SK-N-SH (cell line): ENCODE results near the gene RNF212B. TPM values are rescaled to one million over a fixed set of nuclear protein-coding genes. Genes with fewer than 3 reads are reported as not detected.
A peak's percentile ranks its signal among the peaks of the same experiment; 100 is the strongest.

Experiments used
- CTCF ChIA-PET: fragments of 300-600, 350-600 bp; formaldehyde crosslinking; extraction: SDS; loops from one replicate; lab custom pipeline; 2021; lab: Yijun Ruan, JAX
- POLR2A ChIA-PET: fragments of 350-600 bp; sonication (Branson Sonifier 250); formaldehyde crosslinking; extraction: SDS; loops from one replicate; lab custom pipeline; 2020; ENCODE audit warnings: antibody characterized with exemption, inconsistent platforms; lab: Yijun Ruan, JAX
- DNase-seq: peaks from one replicate; pipeline ENCODE4 v3.0.0; 2012
- H2AFZ ChIP-seq: fragments of 200-600 bp; sonication (generic); 2 replicates; pipeline ENCODE4 v1.8.1; 2016; ENCODE audit warnings: antibody characterized with exemption, mild to moderate bottlenecking, low read depth
- H3F3A ChIP-seq: fragments of 200-600 bp; sonication (generic); replicated peaks from 2 replicates; pipeline ENCODE3; 2016; ENCODE audit warnings: antibody characterized with exemption, mild to moderate bottlenecking; ENCODE audit not compliant: insufficient read depth
- H3K27ac ChIP-seq, 2 experiments: fragments of 200-500 bp in 1 of 2; fragments of 200-600 bp in 1 of 2; sonication (Bioruptor generic) in 1 of 2; sonication (generic), shearing (Covaris generic) in 1 of 2; 2 replicates each; pipeline versions ENCODE4 v1.5.1 to v1.6.1; 2014 to 2016; ENCODE audit warnings: low read depth in 2 of 2, inconsistent platforms in 1 of 2, low read length in 1 of 2, mild to moderate bottlenecking in 1 of 2, mixed read lengths in 1 of 2
- H3K27me3 ChIP-seq: fragments of 200-600 bp; sonication (generic), shearing (Covaris generic); 2 replicates; pipeline ENCODE4 v1.6.1; 2016; ENCODE audit warnings: mixed run types; ENCODE audit not compliant: insufficient read depth
- H3K36me3 ChIP-seq, 2 experiments: fragments of 200-500 bp in 1 of 2; fragments of 200-600 bp in 1 of 2; sonication (Bioruptor generic) in 1 of 2; sonication (generic) in 1 of 2; replicated peaks in 1 of 2; 2 replicates each; pipeline versions ENCODE3 to v1.5.1; 2014 to 2016; ENCODE audit warnings: low read length in 1 of 2, mild to moderate bottlenecking in 1 of 2; ENCODE audit not compliant: insufficient read depth in 2 of 2, control insufficient read depth in 1 of 2
- H3K4me1 ChIP-seq, 2 experiments: fragments of 200-500 bp in 1 of 2; fragments of 200-600 bp in 1 of 2; sonication (Bioruptor generic) in 1 of 2; sonication (generic), shearing (Covaris generic) in 1 of 2; 2 replicates each; pipeline versions ENCODE4 v1.5.1 to v1.6.1; 2014 to 2016; ENCODE audit warnings: low read depth in 1 of 2, low read length in 1 of 2, mixed run types in 1 of 2; ENCODE audit not compliant: insufficient read depth in 2 of 2, control insufficient read depth in 1 of 2
- H3K4me2 ChIP-seq: fragments of 200-600 bp; sonication (generic), shearing (Covaris generic); 2 replicates; pipeline ENCODE4 v1.6.1; 2017; ENCODE audit warnings: mixed run types
- H3K4me3 ChIP-seq, 2 experiments: fragments of 200-500 bp in 1 of 2; fragments of 200-600 bp in 1 of 2; sonication (Bioruptor generic) in 1 of 2; sonication (generic), shearing (Covaris generic) in 1 of 2; 2 replicates each; pipeline versions ENCODE4 v1.5.1 to v1.8.1; 2014 to 2016; ENCODE audit warnings: low read depth in 2 of 2, inconsistent platforms in 1 of 2, low read length in 1 of 2, mild to moderate bottlenecking in 1 of 2, mixed read lengths in 1 of 2, moderate library complexity in 1 of 2
- H3K79me2 ChIP-seq: fragments of 200-600 bp; sonication (generic); 2 replicates; pipeline ENCODE4 v1.8.1; 2017; ENCODE audit warnings: mild to moderate bottlenecking; ENCODE audit not compliant: insufficient read depth
- H3K9ac ChIP-seq: fragments of 200-600 bp; sonication (generic); 2 replicates; pipeline ENCODE4 v1.6.1; 2017; ENCODE audit warnings: mixed run types
- H3K9me2 ChIP-seq: fragments of 200-600 bp; sonication (generic); 2 replicates; pipeline ENCODE4 v1.6.1; 2017; ENCODE audit warnings: mixed run types
- H3K9me3 ChIP-seq: fragments of 200-600 bp; sonication (generic); 2 replicates; pipeline ENCODE4 v1.6.1; 2017; ENCODE audit warnings: mixed run types, mild to moderate bottlenecking, moderate library complexity
- H4K20me1 ChIP-seq: fragments of 200-600 bp; sonication (generic); 2 replicates; pipeline ENCODE4 v1.6.1; 2017; ENCODE audit warnings: mild to moderate bottlenecking, mixed run types; ENCODE audit not compliant: insufficient read depth
- CHD2 ChIP-seq: fragments of 150-350 bp; IDR thresholded peaks from 2 replicates; pipeline ENCODE4 v1.6.1; 2018; ENCODE audit warnings: low read length; ENCODE audit not compliant: partially characterized antibody
- ELF1 ChIP-seq: IDR thresholded peaks from 2 replicates; pipeline ENCODE4 v1.4.0; 2012
- EZH2phosphoT487 ChIP-seq: fragments of 200-600 bp; sonication (generic); IDR thresholded peaks from 2 replicates; pipeline ENCODE4 v1.6.1; 2017; ENCODE audit warnings: low read depth, mixed run types, mild to moderate bottlenecking, antibody characterized with exemption, moderate library complexity, borderline replicate concordance
- FOXJ3 ChIP-seq: sonication (generic); formaldehyde crosslinking; IDR thresholded peaks from 2 replicates; pipeline ENCODE4 v1.5.1; 2020; ENCODE audit warnings: mild to moderate bottlenecking, missing genetic modification reagents
- GABPA ChIP-seq: IDR thresholded peaks from 2 replicates; pipeline ENCODE4 v1.4.0; 2012; ENCODE audit warnings: low read depth, mild to moderate bottlenecking
- GATA2 ChIP-seq: sonication (generic); formaldehyde crosslinking; IDR thresholded peaks from 2 replicates; pipeline ENCODE4 v1.5.0; 2020; ENCODE audit warnings: mild to moderate bottlenecking, missing genetic modification reagents
- MXI1 ChIP-seq: IDR thresholded peaks from 2 replicates; pipeline ENCODE4 v1.6.1; 2012; ENCODE audit warnings: mild to moderate bottlenecking, low read depth, low read length, improper control_type of control experiment
- NFIC ChIP-seq: IDR thresholded peaks from 2 replicates; pipeline ENCODE4 v1.4.0; 2012; ENCODE audit warnings: borderline replicate concordance
- NRF1 ChIP-seq: IDR thresholded peaks from 2 replicates; pipeline ENCODE4 v1.6.1; 2012; ENCODE audit warnings: low read depth, mild to moderate bottlenecking, low read length
- PBX3 ChIP-seq: IDR thresholded peaks from 2 replicates; pipeline ENCODE4; 2012
- RAD21 ChIP-seq: IDR thresholded peaks from 2 replicates; pipeline ENCODE4 v1.6.1; 2012; ENCODE audit warnings: mild to moderate bottlenecking, low read length
- REST ChIP-seq: IDR thresholded peaks from 2 replicates; pipeline ENCODE4 v1.6.1; 2012; ENCODE audit warnings: mild to moderate bottlenecking, low read depth, low read length, moderate library complexity
- SMC3 ChIP-seq: IDR thresholded peaks from 2 replicates; pipeline ENCODE4 v1.6.1; 2012; ENCODE audit warnings: low read depth, low read length, improper control_type of control experiment
- ZBTB33 ChIP-seq: IDR thresholded peaks from 2 replicates; pipeline ENCODE4 v1.4.0; 2012; ENCODE audit warnings: low read depth, borderline replicate concordance
- WGBS: methylation state at CpG from one replicate; pipeline ENCODE4 v1.1.6; 2017; ENCODE audit warnings: low lambda C conversion rate; 5-methylcytosine and 5-hydroxymethylcytosine counted together
- polyA plus RNA-seq, 3 experiments: library from polyadenylated mRNA; depleted of rRNA; stranded (reverse); fragments of >200 nt; gene quantifications; 2 replicates each; pipeline ENCODE4 v1.2.3, GENCODE V29; 2012

Gene RNF212B
- polyA plus RNA-seq, 1 of the 3 experiments (the other 2 are of a cell fraction), result not detected

GRCh38 chr14:23316300-23316699 lies 78.6 kb downstream of the RNF212B start:
- Histone ChIP-seq H3K36me3 (peaks cover 27 to 48% of the 10 kb centered on the region in 2 experiments), H3K4me3 (no peak overlapping the region), H2AFZ (no peak overlapping the region), H3K9ac (no peak overlapping the region), H3F3A (peaks cover 47% of the 10 kb centered on the region), H3K79me2 (peaks cover 52% of the 10 kb centered on the region), H3K4me1 (peaks cover 4 to 10% of the 10 kb centered on the region in 2 experiments; a peak in 1 of 4 replicates), H3K9me3 (no peaks in the 10 kb centered on the region)
- WGBS, result 84% methylated on average over 5 of the region's 5 CpGs
- no peak for DNase-seq
- TF ChIP-seq SMC3, result no peak
- no peak for TF ChIP-seq FOXJ3 (CRISPR knock-in tag)
- TF ChIP-seq ELF1, result no peak
- TF ChIP-seq MXI1, result no peak
- TF ChIP-seq GABPA, result no peak
- TF ChIP-seq NFIC, result no peak
- TF ChIP-seq ZBTB33, result no peak
- TF ChIP-seq EZH2phosphoT487, result no peak
- TF ChIP-seq, all 33 proteins: peak for 0
- H3K27ac ChIP-seq, result peak overlapping the region in 1 of 2 experiments; percentile 15; a peak in 1 of 4 replicates
- no peak overlapping the region for H3K4me2 ChIP-seq
- H3K27me3 ChIP-seq, result no peaks in the 10 kb centered on the region
- peaks cover 4% of the 10 kb centered on the region; the same call in 1 of the 2 replicates for H4K20me1 ChIP-seq
- ChIA-PET CTCF (no interaction called here), POLR2A (no interaction called here)
- no peaks in the 10 kb centered on the region for H3K9me2 ChIP-seq

GRCh38 chr14:23319746-23320583 lies 82.2 kb downstream of the RNF212B start:
- peaks cover 13 to 19% of the 10 kb centered on the region in 2 experiments; a peak in 3 of 4 replicates for H3K4me1 ChIP-seq
- H3K79me2 ChIP-seq, result peaks cover 63% of the 10 kb centered on the region
- peak overlapping the region; percentile 40 to 51; a peak in 3 of 4 replicates for H3K4me3 ChIP-seq
- no peaks in the 10 kb centered on the region for H3K9me3 ChIP-seq
- peaks cover 35 to 52% of the 10 kb centered on the region in 2 experiments for H3K36me3 ChIP-seq
- no peak for DNase-seq
- CTCF ChIA-PET, result interaction anchor here (0.7 to 13.2 kb wide), 9 partner anchors 9 to 240 kb away, joined by 3 to 179 read pairs (median 3); partner anchors contain the start of genes BCL2L2, CMTM5, HOMEZ and PPP1R3E
- peaks cover 40% of the 10 kb centered on the region for H3F3A ChIP-seq
- no peaks in the 10 kb centered on the region for H3K9me2 ChIP-seq
- H3K9ac ChIP-seq, result peak overlapping the region; percentile 45; the same call in 1 of the 2 replicates
- peak overlapping the region; percentile 54 for H3K4me2 ChIP-seq
- TF ChIP-seq RAD21 (no peak), GATA2 (CRISPR knock-in tag) (no peak), PBX3 (no peak), NRF1 (no peak), REST (no peak), CHD2 (no peak)
- 97% methylated on average over 17 of the region's 17 CpGs for WGBS
- peak overlapping the region; percentile 88 to 91 for H3K27ac ChIP-seq
- H2AFZ ChIP-seq, result peak overlapping the region; percentile 74
- no peaks in the 10 kb centered on the region for H4K20me1 ChIP-seq
- no peaks in the 10 kb centered on the region for H3K27me3 ChIP-seq
- POLR2A ChIA-PET, result interaction anchor here (1.0 to 3.5 kb wide), 8 partner anchors 9 to 45 kb away, joined by 4 to 34 read pairs (median 10); partner anchors contain the start of genes BCL2L2, EFS, HOMEZ and PPP1R3E
